IMR-90 (cell line): ENCODE results near the gene TUBGCP6. TPM values are rescaled to one million over a fixed set of nuclear protein-coding genes. Genes with fewer than 3 reads are reported as not detected.
A peak's percentile ranks its signal among the peaks of the same experiment; 100 is the strongest.

ENCODE experiments used
- ATAC-seq: fragments of 200-7000 bp; cut with Tn5 transposase; 2 replicates; pipeline ENCODE4 v1.9.1; 2020; ENCODE audit warnings: low read depth, mild to moderate bottlenecking, moderate library complexity
- BruUV-seq: library from RNA; stranded (reverse); fragments of 400-500 nt; replicated peaks from 2 replicates; lab custom pipeline; 2021; lab: Mats Ljungman, UMichigan
- CTCF ChIA-PET: fragments of 300-600 bp; formaldehyde crosslinking; extraction: SDS; loops from one replicate; lab custom pipeline; 2021; ENCODE audit warnings: antibody characterized with exemption; lab: Yijun Ruan, JAX
- POLR2A ChIA-PET: fragments of 300-600 bp; sonication (Branson Sonifier 250); formaldehyde crosslinking; loops from one replicate; lab custom pipeline; 2022; ENCODE audit warnings: antibody characterized with exemption; ENCODE audit not compliant: unreplicated experiment; lab: Charles Lee
- DNase-seq: peaks from one replicate; pipeline ENCODE4 v3.0.0; 2013
- H2AFZ ChIP-seq: replicated peaks from 2 replicates; pipeline ENCODE3; 2013; ENCODE audit warnings: low read length, mild to moderate bottlenecking; ENCODE audit not compliant: poor library complexity
- H2AK5ac ChIP-seq: 2 replicates; pipeline ENCODE4 v1.6.1; 2013; ENCODE audit warnings: low read depth, low read length, inconsistent platforms
- H2AK9ac ChIP-seq: replicated peaks from 2 replicates; pipeline ENCODE3; 2013; ENCODE audit warnings: mild to moderate bottlenecking, low read depth, low read length, moderate library complexity; ENCODE audit not compliant: poor library complexity
- H2BK120ac ChIP-seq: 2 replicates; pipeline ENCODE4 v1.6.1; 2013; ENCODE audit warnings: low read depth, low read length, inconsistent platforms
- H2BK15ac ChIP-seq: 3 replicates; pipeline ENCODE4 v1.6.1; 2013; ENCODE audit warnings: low read depth, low read length, inconsistent platforms
- H2BK20ac ChIP-seq: 2 replicates; pipeline ENCODE4 v1.6.1; 2013; ENCODE audit warnings: low read depth, mild to moderate bottlenecking, inconsistent platforms, low read length, moderate library complexity
- H2BK5ac ChIP-seq: 2 replicates; pipeline ENCODE4 v1.6.1; 2013; ENCODE audit warnings: mild to moderate bottlenecking, low read depth, low read length, inconsistent platforms; ENCODE audit not compliant: poor library complexity, severe bottlenecking
- H3K14ac ChIP-seq: replicated peaks from 2 replicates; pipeline ENCODE4 v1.6.1; 2013; ENCODE audit warnings: low read depth, low read length, inconsistent platforms
- H3K18ac ChIP-seq: 2 replicates; pipeline ENCODE4 v1.6.1; 2013; ENCODE audit warnings: low read depth, low read length, control low read depth
- H3K23ac ChIP-seq: 2 replicates; pipeline ENCODE4 v1.6.1; 2013; ENCODE audit warnings: low read depth, low read length, inconsistent platforms
- H3K27ac ChIP-seq: 2 replicates; pipeline ENCODE4 v1.5.1; 2013; ENCODE audit warnings: mild to moderate bottlenecking, control low read depth, low read length; ENCODE audit not compliant: insufficient read depth
- H3K27me3 ChIP-seq: 2 replicates; pipeline ENCODE4 v1.6.1; 2013; ENCODE audit warnings: low read length; ENCODE audit not compliant: control insufficient read depth, insufficient read depth
- H3K36me3 ChIP-seq: 2 replicates; pipeline ENCODE4 v1.6.1; 2013; ENCODE audit warnings: low read length, mixed read lengths; ENCODE audit not compliant: control insufficient read depth, insufficient read depth
- H3K4ac ChIP-seq: 2 replicates; pipeline ENCODE4 v1.6.1; 2013; ENCODE audit warnings: low read depth, low read length, inconsistent platforms
- H3K4me1 ChIP-seq: 2 replicates; pipeline ENCODE4 v1.6.1; 2013; ENCODE audit warnings: low read length, mixed read lengths; ENCODE audit not compliant: control insufficient read depth, insufficient read depth
- H3K4me2 ChIP-seq: 2 replicates; pipeline ENCODE4 v1.6.1; 2013; ENCODE audit warnings: low read depth, mild to moderate bottlenecking, control low read depth, low read length, moderate library complexity
- H3K4me3 ChIP-seq: 2 replicates; pipeline ENCODE4 v1.5.1; 2013; ENCODE audit warnings: low read depth, mild to moderate bottlenecking, control low read depth, low read length, moderate library complexity; ENCODE audit not compliant: insufficient read depth
- H3K56ac ChIP-seq: 2 replicates; pipeline ENCODE4 v1.6.1; 2013; ENCODE audit warnings: low read length, inconsistent platforms; ENCODE audit not compliant: insufficient read depth; ENCODE audit errors: extremely low read depth
- H3K79me1 ChIP-seq, 2 experiments: 2 replicates each; pipeline ENCODE4 v1.6.1; 2013; ENCODE audit warnings: low read length in 2 of 2, inconsistent platforms in 1 of 2, low read depth in 1 of 2
- H3K9ac ChIP-seq: 2 replicates; pipeline ENCODE4 v1.6.1; 2013; ENCODE audit warnings: low read depth, low read length, control low read depth
- H3K9me1 ChIP-seq: 2 replicates; pipeline ENCODE4 v1.6.1; 2013; ENCODE audit warnings: low read length, inconsistent platforms; ENCODE audit not compliant: insufficient read depth
- H3K9me3 ChIP-seq: 2 replicates; pipeline ENCODE4 v1.6.1; 2013; ENCODE audit warnings: low read length; ENCODE audit not compliant: control insufficient read depth, insufficient read depth
- H4K20me1 ChIP-seq: 2 replicates; pipeline ENCODE4 v1.6.1; 2013; ENCODE audit warnings: low read length, inconsistent platforms; ENCODE audit not compliant: insufficient read depth
- H4K5ac ChIP-seq: 2 replicates; pipeline ENCODE4 v1.6.1; 2013; ENCODE audit warnings: mild to moderate bottlenecking, low read depth, low read length, control low read depth
- H4K8ac ChIP-seq, 2 experiments: 2 replicates each; pipeline ENCODE4 v1.6.1; 2013; ENCODE audit warnings: low read depth in 2 of 2, low read length in 2 of 2, control low read depth in 1 of 2, inconsistent platforms in 1 of 2
- H4K91ac ChIP-seq: 2 replicates; pipeline ENCODE4 v1.6.1; 2013; ENCODE audit warnings: low read depth, low read length, inconsistent platforms; ENCODE audit not compliant: insufficient read depth
- MAFK ChIP-seq: IDR thresholded peaks from 2 replicates; pipeline ENCODE4 v1.6.1; 2012; ENCODE audit warnings: low read depth, low read length, improper control_type of control experiment
- MAZ ChIP-seq: IDR thresholded peaks from 2 replicates; pipeline ENCODE4 v1.6.1; 2012; ENCODE audit warnings: low read depth, mild to moderate bottlenecking, low read length, improper control_type of control experiment, moderate library complexity, borderline replicate concordance
- POLR2A ChIP-seq: IDR thresholded peaks from 2 replicates; pipeline ENCODE4 v1.6.1; 2012; ENCODE audit warnings: mild to moderate bottlenecking, low read depth, low read length
- RAD21 ChIP-seq: IDR thresholded peaks from 2 replicates; pipeline ENCODE4 v1.6.1; 2012; ENCODE audit warnings: low read length, improper control_type of control experiment
- RCOR1 ChIP-seq: IDR thresholded peaks from 2 replicates; pipeline ENCODE4 v1.6.1; 2012; ENCODE audit warnings: mild to moderate bottlenecking, low read length, improper control_type of control experiment; ENCODE audit not compliant: insufficient replicate concordance
- SMC3 ChIP-seq: fragments of 150-350 bp; IDR thresholded peaks from 2 replicates; pipeline ENCODE4 v1.6.1; 2016; ENCODE audit warnings: low read depth, mild to moderate bottlenecking, antibody characterized with exemption, low read length, moderate library complexity
- WGBS, 2 experiments: methylation state at CpG; one replicate each; pipeline versions ENCODE4 v1.1.5 to v1.1.7; 2013; ENCODE audit warnings: missing lambda C conversion rate in 2 of 2; ENCODE audit not compliant: insufficient read length in 1 of 2; ENCODE audit errors: extremely low coverage in 2 of 2; 5-methylcytosine and 5-hydroxymethylcytosine counted together
- dilution Hi-C: fragments of 300-500 bp; cut with HindIII; formaldehyde crosslinking; loops from one replicate; pipeline ENCODE4 v1.14.3; 2018; ENCODE audit warnings: low sequenced_read_pairs; ENCODE audit not compliant: unreplicated experiment
- in situ Hi-C: fragments of 300-500 bp; cut with MboI; formaldehyde crosslinking; loops from 3 replicates; pipeline ENCODE4 v1.14.3; 2019; ENCODE audit warnings: low sequenced_read_pairs, inconsistent platforms, mixed read lengths
- intact Hi-C: fragments of 100-400 bp; cut with micrococcal nuclease; formaldehyde crosslinking; loops from 2 replicates; pipeline ENCODE4 v1.10.0; 2022
- polyA plus RNA-seq, 3 experiments: library from polyadenylated mRNA; depleted of rRNA; stranded (reverse); fragments of >200 nt; gene quantifications; 2 replicates each; pipeline ENCODE4 v1.2.3, GENCODE V29; 2012; ENCODE audit warnings: low replicate concordance in 1 of 3
- total RNA-seq: library from RNA; depleted of rRNA; stranded (reverse); fragments of >200 nt; gene quantifications from 2 replicates; pipeline ENCODE4 v1.2.3, GENCODE V29; 2012
- TF ChIP-seq, protein P1 (sequence below): conservative IDR thresholded peaks from 2 replicates; pipeline ENCODE4 v1.5.1; 2012; ENCODE audit warnings: mild to moderate bottlenecking, low read depth, low read length, improper control_type of control experiment

Gene TUBGCP6
- total and polyA plus RNA-seq, 2 of the 4 experiments (the other 2 are of a cell fraction), result 10.8 to 28.6 TPM

DNA sequence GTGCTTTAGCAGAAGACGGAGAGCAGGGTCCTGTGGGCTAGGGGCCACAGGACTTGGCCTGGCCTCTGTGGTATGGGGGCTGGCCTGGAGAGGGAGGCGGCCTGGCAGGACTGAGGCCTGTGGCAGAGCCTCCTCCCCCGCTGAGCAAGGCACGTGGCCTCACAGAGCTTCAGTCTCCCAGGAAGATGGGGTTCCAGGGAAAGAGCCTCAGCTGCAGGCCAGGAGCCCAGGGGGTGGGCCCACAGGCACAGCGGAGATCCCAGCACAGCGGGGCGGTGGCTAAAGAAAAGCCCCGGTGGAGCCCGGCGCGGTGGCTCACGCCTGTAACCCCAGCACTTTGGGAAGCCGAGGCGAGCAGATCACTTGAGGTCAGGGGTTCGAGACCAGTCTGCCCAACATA is 14.5 kb upstream of the TUBGCP6 start:
- no peak overlapping the region for H3K14ac ChIP-seq
- H3K18ac ChIP-seq, result no peak overlapping the region
- no peak overlapping the region for H2BK20ac ChIP-seq
- H2AK9ac ChIP-seq, result peak overlapping the region; percentile 72
- intact Hi-C loops (no loop called here), in situ Hi-C loops (no loop called here), dilution Hi-C loops (no loop called here)
- no peak overlapping the region for H2BK5ac ChIP-seq
- H3K4me3 ChIP-seq, result no peak overlapping the region
- no peak overlapping the region for H4K91ac ChIP-seq
- H3K27me3 ChIP-seq, result no peaks in the 10 kb centered on the region
- no peak overlapping the region for H3K9ac ChIP-seq
- no peak overlapping the region for H3K27ac ChIP-seq
- CTCF ChIA-PET, result no interaction called here
- H2AK5ac ChIP-seq, result no peak overlapping the region
- peaks cover 9 to 43% of the 10 kb centered on the region in 2 experiments; a peak in 3 of 4 replicates for H3K79me1 ChIP-seq
- ATAC-seq, result no peak
- TF ChIP-seq MAFK (no peak), SMC3 (no peak), RCOR1 (no peak), RAD21 (no peak), POLR2A (no peak), MAZ (no peak)
- TF ChIP-seq, protein P1, sequence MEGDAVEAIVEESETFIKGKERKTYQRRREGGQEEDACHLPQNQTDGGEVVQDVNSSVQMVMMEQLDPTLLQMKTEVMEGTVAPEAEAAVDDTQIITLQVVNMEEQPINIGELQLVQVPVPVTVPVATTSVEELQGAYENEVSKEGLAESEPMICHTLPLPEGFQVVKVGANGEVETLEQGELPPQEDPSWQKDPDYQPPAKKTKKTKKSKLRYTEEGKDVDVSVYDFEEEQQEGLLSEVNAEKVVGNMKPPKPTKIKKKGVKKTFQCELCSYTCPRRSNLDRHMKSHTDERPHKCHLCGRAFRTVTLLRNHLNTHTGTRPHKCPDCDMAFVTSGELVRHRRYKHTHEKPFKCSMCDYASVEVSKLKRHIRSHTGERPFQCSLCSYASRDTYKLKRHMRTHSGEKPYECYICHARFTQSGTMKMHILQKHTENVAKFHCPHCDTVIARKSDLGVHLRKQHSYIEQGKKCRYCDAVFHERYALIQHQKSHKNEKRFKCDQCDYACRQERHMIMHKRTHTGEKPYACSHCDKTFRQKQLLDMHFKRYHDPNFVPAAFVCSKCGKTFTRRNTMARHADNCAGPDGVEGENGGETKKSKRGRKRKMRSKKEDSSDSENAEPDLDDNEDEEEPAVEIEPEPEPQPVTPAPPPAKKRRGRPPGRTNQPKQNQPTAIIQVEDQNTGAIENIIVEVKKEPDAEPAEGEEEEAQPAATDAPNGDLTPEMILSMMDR, result no peak
- H3K4me1 ChIP-seq, result peaks cover 17% of the 10 kb centered on the region
- H3K4me2 ChIP-seq, result no peak overlapping the region
- WGBS, 2 experiments, result 97% methylated on average over 7 of the region's 15 CpGs; no CpG with 5 or more reads in 1 of the 2 experiments
- H2AFZ ChIP-seq, result no peak overlapping the region
- H2BK15ac ChIP-seq, result no peak overlapping the region
- peaks cover 4% of the 10 kb centered on the region; the same call in 1 of the 2 replicates for H3K9me1 ChIP-seq
- H4K8ac ChIP-seq, result no peak overlapping the region
- H2BK120ac ChIP-seq, result no peak overlapping the region
- no peak overlapping the region for H4K5ac ChIP-seq
- peaks cover 24% of the 10 kb centered on the region for H4K20me1 ChIP-seq
- no peak overlapping the region for H3K56ac ChIP-seq
- no peak overlapping the region for H3K23ac ChIP-seq
- peaks cover 27% of the 10 kb centered on the region; the same call in 1 of the 2 replicates for H3K36me3 ChIP-seq
- no peaks in the 10 kb centered on the region for H3K9me3 ChIP-seq
- BruUV-seq, result no TSS peak
- POLR2A ChIA-PET, result no interaction called here
- no peak overlapping the region; the same call in 1 of the 2 replicates for H3K4ac ChIP-seq
- DNase-seq, result no peak
